Inferior parietal cortex (tissue), 1 donor: ENCODE results near the gene HOTAIR.

ENCODE experiments used
- DNase-seq: peaks from one replicate; pipeline ENCODE4 v3.0.0-alpha.2; 2016; ENCODE audit errors: extremely low spot score

The HOTAIR gene

GRCh38 chr12:53961025-53961761, 13.6 kb downstream of the HOTAIR start:
- DNase-seq, result no peak

DNA sequence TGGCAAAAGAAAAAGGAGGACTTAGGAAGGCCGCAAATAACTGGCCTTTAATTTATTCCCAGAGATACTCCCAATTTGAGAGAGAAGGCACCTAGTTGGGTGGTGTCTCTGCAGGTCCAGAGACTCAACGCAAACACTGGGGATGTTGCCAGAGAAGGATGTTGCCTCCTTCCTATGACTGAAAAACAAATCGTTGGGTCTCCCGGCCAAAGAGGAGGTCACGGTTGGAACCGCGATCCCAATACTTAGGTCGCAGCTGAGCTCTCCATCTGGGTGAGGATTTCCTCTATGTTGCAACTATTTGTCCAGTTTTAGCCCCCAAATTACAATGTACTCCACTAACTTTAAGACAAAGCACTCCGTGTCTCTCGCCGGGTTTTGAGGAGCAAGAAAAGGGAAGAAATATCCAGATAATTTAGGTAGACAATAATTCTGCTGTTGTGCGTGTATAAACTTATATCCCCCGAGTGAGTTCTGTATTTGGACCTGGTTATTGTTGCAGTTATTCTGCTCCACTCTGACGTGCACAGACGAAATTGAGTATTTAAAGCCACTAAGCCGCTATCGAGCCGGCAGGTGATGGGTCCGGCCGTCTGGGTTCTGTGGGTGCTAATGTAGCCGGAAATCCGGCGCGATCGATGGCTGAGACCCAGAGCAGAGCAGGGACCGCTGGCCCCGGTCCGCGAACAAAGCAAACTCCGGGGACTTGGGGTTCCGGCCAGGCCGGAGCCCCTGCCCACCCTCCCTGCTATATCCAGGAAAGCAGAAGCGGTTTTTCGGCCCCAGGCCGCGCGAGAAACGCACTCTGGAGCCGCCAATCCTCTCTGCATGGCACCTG, 14.3 kb downstream of the HOTAIR start:
- no peak for DNase-seq

GRCh38 chr12:53959314-53959713, 15.4 kb downstream of the HOTAIR start:
- no peak for DNase-seq

DNA sequence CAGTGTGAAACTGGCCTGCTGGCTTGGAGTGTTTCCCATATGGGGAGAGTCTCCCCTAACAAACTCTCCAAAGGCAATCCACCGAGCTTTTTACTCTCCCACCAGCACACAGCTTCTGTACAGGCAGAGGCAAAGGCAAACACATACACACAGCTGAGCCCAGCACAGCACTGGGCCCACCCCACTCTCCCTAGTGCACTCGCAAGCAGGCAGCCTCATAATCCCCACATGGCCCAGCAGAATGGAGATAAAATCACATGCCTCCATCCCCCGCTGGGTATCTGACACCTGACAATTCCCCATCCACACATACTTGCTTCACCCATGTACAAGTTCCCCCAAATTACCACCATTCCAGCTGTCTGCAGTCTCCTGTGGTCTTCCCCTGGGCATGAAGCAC, 16.6 kb downstream of the HOTAIR start:
- DNase-seq, result no peak

DNA sequence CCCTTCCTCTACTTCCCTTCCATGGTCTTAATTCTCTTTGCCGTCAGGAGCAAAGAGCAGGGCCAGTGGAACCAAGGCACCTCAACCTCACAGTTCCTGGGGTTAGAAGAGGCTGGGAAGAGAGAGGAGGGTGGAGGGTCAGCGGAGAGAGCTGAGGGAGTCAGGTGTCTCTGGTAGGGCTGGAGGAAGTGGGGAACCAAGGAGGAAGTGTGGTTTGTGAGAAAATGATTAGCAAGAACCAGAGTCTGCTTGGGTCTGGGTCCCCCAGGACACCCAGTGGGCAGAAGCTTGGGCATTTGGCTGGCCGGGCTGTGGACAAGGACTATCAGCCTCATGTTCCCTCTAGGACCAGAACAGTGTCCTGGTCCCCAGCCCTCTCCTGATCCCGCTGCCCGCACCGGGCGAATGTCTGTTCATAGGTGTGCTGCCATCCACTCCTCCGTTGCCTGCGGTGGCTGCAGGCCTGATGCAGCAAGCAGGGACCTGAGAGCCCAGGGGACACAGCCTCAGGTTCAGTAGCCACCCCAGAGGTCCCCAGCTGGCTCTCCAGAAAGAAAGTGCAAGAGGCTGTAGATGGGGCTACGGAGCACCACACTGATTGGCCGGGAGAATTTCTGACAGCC, 17.7 kb downstream of the HOTAIR start:
- DNase-seq, result no peak

DNA sequence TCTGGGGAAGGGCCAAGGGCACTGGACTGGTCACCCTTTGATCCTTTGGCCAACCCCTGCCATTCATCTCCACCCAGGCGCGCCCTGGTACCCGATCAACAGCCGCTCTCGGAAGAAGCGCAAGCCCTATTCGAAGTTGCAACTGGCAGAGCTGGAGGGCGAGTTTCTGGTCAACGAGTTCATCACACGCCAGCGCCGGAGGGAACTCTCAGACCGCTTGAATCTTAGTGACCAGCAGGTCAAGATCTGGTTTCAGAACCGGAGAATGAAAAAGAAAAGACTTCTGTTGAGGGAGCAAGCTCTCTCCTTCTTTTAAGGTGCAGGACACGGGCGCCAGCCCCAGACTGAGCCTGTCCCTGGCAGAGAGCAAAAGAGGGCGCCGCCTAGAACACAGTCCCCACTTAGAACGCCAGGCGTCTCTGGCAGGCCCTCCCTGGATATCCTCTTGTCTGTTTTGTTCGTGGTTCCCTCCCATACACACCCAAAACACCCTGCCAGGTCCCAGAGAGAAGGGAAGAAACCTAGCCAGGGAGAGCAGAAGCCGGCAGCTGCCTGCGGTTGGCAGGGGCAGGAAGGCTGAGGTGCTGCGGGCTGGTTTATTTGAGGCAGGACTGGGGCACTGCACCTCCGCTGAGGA, 18.4 kb downstream of the HOTAIR start:
- DNase-seq, result no peak

DNA sequence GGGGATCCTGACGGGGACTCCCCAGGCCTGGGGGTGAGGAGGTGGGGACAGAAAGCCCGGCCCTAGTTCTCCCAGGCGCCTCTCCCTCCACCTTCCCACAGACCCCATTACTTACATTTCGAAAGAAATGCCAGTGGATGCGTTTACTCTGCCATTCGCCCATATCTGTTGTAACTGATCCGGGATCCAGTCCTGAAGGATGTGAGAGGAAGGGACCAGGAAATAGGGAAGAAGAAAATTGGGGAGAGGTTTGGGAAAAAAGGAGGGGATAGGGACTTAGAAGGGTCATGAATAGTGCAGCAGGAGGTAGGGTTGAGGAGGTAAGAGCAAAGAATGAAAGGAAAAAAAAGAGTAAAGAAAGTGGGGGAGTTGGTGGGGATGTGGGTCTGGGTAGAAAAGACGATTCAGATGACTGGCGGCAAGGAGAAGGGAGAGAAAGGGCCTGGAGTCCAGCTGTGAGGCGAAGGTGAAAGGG, 18.9 kb downstream of the HOTAIR start:
- no peak for DNase-seq

DNA sequence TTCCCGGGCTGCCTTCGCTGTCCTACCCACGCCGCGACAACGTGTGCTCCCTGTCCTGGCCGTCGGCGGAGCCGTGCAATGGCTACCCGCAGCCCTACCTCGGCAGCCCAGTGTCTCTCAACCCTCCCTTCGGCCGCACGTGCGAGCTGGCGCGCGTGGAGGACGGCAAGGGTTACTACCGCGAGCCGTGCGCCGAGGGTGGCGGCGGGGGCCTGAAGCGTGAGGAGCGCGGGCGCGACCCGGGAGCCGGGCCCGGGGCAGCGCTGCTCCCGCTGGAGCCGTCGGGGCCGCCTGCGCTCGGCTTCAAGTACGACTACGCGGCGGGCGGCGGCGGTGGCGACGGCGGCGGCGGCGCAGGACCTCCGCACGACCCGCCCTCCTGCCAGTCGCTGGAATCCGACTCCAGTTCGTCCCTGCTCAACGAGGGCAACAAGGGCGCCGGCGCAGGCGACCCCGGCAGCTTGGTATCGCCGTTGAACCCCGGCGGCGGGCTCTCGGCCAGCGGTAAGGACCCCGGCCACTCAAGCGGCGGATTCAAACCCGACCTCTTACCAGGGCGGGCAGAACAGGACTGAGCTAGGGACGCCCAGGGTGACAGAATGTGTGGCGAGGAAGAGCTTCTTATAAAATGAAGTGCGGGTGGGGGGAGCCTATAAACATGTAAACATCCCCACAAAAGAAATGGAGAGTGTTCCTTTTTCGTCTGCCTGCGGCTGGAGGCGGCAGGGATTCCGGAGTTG, 19.5 kb downstream of the HOTAIR start:
- no peak for DNase-seq

DNA sequence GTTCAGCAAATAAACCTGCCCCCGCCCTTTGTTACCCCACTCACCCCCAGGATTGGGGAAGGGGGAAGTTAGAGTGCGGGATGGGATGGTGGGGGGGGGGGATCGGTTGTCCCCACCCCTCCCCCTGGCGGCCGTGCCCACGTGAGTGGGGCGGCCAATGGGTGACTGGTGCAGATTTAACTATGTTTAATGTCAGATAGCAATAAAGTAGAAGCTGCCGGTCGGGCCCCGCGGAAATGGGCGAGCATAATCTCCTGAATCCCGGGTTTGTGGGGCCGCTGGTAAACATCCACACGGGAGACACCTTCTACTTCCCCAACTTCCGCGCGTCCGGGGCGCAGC, 20.1 kb downstream of the HOTAIR start, which contains the start of gene HOXC12:
HOXC12 (plus strand) TSS at position 210 of the 342 bp plus-strand sequence; CDS start at position 237, 27 bp downstream.
- no peak for DNase-seq

- DNase-seq, result no peak
Observed at GRCh38 chr12:53953831-53954693, 20.7 kb downstream of the HOTAIR start.

- DNase-seq, result no peak
Observed at GRCh38 chr12:53952871-53953734, 21.7 kb downstream of the HOTAIR start.

DNA sequence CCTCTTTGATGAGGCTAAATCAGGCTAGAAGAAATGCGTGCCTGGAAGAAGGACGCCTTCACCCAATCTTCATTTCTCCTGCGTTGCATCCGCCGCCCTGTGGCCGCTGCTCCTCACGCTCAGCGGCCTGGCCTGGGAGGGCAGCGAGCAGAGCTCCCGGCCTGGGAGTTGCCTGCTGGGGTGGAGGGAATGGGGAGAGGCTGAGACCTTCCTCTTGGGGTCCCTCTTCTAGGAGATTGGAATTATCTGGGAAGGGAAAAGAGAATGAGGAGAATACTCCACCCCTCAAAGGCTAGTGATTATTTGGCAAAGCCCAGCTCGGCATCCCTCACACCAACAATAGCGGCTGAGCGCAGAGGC, 22.4 kb downstream of the HOTAIR start:
- no peak for DNase-seq

- no peak for DNase-seq
Observed at GRCh38 chr12:53951577-53952334, 23.0 kb downstream of the HOTAIR start.

DNA sequence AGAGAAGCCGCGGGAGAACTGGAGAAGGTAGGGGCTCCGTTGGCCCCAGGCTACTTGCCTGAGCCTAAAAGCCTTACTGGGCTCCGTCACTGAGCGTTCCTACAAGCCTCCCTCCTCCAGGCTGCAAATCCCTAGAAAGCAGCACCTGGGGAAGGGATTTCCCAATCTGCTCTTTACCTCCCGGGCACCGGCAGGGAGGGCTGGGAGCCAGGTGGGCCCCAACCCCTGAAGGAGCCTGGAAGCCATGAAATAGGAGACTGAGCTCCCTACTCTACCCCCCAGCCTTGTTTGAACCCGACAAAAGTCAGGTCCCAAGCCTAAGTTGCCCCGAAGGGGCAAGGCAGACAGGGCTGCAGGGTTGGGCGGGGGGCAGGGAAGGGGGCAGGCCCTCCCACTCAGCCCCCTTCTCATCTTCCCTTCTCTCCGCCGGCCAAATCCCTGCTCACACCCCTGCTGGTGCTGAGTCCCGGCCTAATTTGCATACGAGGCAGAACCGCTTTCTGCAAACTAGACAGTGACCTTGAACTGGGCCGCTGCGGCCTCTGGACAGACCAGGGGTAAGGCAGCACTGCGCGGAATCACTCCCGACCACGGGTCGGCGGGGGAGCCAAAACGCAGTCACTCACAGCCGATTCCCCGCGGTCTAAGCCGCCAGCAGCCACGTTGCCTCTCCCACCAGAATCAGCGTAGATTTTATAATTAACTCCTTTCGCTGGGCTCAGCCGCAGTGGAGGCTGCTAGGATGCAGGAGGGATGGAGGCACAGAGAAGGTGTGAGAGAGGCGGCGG, 23.8 kb downstream of the HOTAIR start:
- no peak for DNase-seq

GRCh38 chr12:53950437-53950773, 24.3 kb downstream of the HOTAIR start:
- DNase-seq, result no peak

DNA sequence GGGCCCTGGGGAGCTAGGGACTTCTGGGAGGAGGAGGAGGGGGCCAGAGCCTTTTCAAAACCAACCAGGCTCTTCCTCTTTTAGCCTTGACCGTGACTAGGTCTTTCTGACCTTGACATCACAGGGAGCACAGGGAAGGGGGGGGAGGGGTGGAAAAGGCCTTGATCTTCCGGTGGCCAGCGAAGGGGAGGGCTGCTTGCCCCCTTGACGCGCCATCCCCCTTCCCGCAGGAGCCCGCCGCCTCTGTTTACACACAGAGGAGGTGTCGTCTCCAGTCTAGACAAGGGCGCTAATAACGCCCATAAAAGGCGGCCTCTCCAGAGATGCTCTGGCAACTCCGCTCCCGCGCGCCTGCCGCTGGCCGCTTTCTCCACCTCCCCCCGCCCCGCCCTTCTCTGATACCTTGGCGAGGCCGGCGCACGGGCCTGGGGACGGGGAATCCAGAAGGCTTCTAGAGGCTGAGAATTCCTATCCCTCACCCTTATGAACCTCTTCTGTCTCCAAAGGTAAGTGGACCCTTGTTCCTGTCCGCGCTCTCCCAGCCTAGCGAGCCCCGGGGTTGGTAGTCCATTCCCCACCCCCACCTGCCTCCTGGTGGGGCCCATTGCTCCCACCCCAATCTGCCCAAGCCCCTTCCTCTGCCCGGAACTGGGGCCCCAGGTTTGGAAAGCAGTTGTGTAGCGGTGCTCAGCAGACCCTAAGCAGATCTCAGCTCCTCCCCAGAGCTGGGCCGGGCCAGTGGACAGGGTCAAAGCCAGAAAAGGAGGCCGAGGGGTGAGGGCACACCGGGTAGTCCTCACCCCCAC, 24.9 kb downstream of the HOTAIR start:
- no peak for DNase-seq
